Colonic mucosa (tissue), 4 donors: ENCODE measurements around the gene SUN1. TPM values are rescaled to one million over a fixed set of nuclear protein-coding genes. Genes with fewer than 3 reads are reported as not detected.

ENCODE experiments used
- DNase-seq: peaks from one replicate; pipeline ENCODE4 v3.0.0-alpha.2; 2020
- H3K27ac ChIP-seq: fragments of 200-600 bp; one replicate; pipeline ENCODE4 v1.8.0; 2021
- H3K27me3 ChIP-seq: fragments of 200-600 bp; one replicate; pipeline ENCODE4 v1.8.0; 2021
- H3K36me3 ChIP-seq: fragments of 200-600 bp; one replicate; pipeline ENCODE4 v1.8.0; 2021
- H3K4me1 ChIP-seq: fragments of 200-600 bp; one replicate; pipeline ENCODE4 v1.8.0; 2021; ENCODE audit warnings: mild to moderate bottlenecking
- H3K4me3 ChIP-seq: fragments of 200-600 bp; one replicate; pipeline ENCODE4 v1.8.0; 2021
- H3K9ac ChIP-seq, 2 donors: one replicate each; pipeline ENCODE4 v1.7.0; 2013; ENCODE audit warnings: control low read depth in 2 of 2, low read depth in 2 of 2, low read length in 2 of 2
- H3K9me3 ChIP-seq: fragments of 200-600 bp; one replicate; pipeline ENCODE4 v1.8.0; 2021
- intact Hi-C: fragments of 100-400 bp; cut with DNase I; formaldehyde crosslinking; loops from one replicate; pipeline ENCODE4 v1.14.1; 2022
- total RNA-seq, 2 donors: library from RNA; stranded (reverse); fragmentation: NEBNext Ultra II Directional in 1 of 2; extraction: Animal tissue kit (Norgen Biotek cat#: 25700) in 1 of 2; gene quantifications; one replicate each; pipeline ENCODE4 v1.2.1, GENCODE V29; 2021
- TF ChIP-seq, protein P1 (sequence below): fragments of 200-600 bp; IDR thresholded peaks from one replicate; pipeline ENCODE4 v1.8.0; 2022; ENCODE audit warnings: antibody characterized with exemption, mild to moderate bottlenecking
- donor health status: healthy.
- donor health status: DM: no; HTN: no; CAD: no.
- donor health status: DM: no; HTN: no; CAD: no.

The SUN1 gene
- total RNA-seq, 2 donors from 2014 or later: 122 to 158 TPM

- Histone ChIP-seq H3K4me1 (peaks cover 5% of the 10 kb centered on the region), H3K27me3 (no peaks in the 10 kb centered on the region), H3K36me3 (no peaks in the 10 kb centered on the region), H3K27ac (no peak overlapping the region), H3K9ac (no peak overlapping the region), H3K4me3 (no peak overlapping the region), H3K9me3 (no peaks in the 10 kb centered on the region)
- no peak for DNase-seq
- TF ChIP-seq, protein P1, sequence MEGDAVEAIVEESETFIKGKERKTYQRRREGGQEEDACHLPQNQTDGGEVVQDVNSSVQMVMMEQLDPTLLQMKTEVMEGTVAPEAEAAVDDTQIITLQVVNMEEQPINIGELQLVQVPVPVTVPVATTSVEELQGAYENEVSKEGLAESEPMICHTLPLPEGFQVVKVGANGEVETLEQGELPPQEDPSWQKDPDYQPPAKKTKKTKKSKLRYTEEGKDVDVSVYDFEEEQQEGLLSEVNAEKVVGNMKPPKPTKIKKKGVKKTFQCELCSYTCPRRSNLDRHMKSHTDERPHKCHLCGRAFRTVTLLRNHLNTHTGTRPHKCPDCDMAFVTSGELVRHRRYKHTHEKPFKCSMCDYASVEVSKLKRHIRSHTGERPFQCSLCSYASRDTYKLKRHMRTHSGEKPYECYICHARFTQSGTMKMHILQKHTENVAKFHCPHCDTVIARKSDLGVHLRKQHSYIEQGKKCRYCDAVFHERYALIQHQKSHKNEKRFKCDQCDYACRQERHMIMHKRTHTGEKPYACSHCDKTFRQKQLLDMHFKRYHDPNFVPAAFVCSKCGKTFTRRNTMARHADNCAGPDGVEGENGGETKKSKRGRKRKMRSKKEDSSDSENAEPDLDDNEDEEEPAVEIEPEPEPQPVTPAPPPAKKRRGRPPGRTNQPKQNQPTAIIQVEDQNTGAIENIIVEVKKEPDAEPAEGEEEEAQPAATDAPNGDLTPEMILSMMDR: no peak
- intact Hi-C loops: no loop called here
These were observed 48.2 kb downstream of the SUN1 start for GRCh38 chr7:880450-880849.

GRCh38 chr7:881441-882234 lies 49.4 kb downstream of the SUN1 start:
- Histone ChIP-seq H3K9me3 (no peaks in the 10 kb centered on the region), H3K4me1 (peaks cover 5% of the 10 kb centered on the region), H3K4me3 (no peak overlapping the region), H3K27ac (no peak overlapping the region), H3K36me3 (peaks cover 2% of the 10 kb centered on the region), H3K27me3 (no peaks in the 10 kb centered on the region), H3K9ac (no peak overlapping the region)
- DNase-seq: no peak
- intact Hi-C loops: no loop called here
- TF ChIP-seq, protein P1: no peak

- Histone ChIP-seq H3K4me1 (peaks cover 5% of the 10 kb centered on the region), H3K36me3 (peaks cover 5% of the 10 kb centered on the region), H3K27me3 (no peaks in the 10 kb centered on the region), H3K27ac (no peak overlapping the region), H3K4me3 (no peak overlapping the region), H3K9me3 (no peaks in the 10 kb centered on the region), H3K9ac (no peak overlapping the region)
- intact Hi-C loops: no loop called here
- TF ChIP-seq, protein P1: no peak
- no peak for DNase-seq
These were observed 50.2 kb downstream of the SUN1 start for GRCh38 chr7:882336-883035.

DNA sequence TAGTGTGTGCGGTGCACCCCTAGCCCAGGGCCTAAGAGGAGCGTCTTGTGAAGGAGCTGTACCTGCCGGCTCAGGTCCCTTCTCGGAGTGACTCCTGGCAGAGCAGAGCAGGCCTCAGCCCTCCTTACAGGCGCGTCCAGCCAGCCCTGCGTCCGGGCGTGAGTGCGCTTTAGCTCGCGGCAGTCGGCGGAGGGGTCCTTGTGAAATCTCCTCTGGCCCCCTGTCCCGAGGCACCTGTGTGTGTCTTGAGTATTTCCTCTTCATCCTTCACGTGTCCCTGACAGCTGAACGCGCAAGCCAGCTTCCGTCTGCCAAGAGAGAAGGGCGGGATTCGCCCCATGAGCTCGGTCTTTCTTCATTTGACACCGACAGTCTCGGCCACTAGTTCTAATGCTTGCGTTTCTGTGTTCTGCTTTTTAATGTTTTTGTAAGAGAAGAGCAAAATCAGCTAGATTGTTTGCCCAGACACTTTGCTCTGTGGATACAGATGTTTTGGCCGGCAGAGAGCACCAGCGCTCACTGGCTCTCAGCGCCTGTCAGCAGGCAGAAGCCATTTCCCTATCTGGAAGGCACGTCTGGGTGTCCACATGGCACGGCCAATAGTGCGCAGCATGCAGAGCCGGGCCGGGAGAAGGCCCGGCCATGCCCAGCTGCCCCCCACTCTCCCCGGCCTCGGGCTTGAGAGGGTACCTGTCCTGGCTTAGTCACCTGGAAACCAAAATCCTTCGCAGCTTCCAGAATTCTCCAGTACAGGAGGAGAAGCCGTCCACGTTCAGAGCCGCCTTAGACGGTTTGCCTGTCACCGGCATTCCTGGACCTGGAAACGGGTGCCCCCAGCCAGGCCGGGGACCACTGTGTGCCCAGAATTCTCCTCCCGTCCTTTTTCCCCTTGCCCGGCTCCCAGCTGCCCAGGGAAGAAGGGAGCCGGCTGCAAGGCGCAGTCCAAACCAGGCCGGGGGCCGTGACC lies 51.1 kb downstream of the SUN1 start:
- no peaks in the 10 kb centered on the region for H3K27me3 ChIP-seq
- no peak overlapping the region for H3K9ac ChIP-seq
- peaks cover 12% of the 10 kb centered on the region for H3K36me3 ChIP-seq
- H3K4me3 ChIP-seq: no peak overlapping the region
- TF ChIP-seq, protein P1: no peak
- H3K9me3 ChIP-seq: no peaks in the 10 kb centered on the region
- H3K27ac ChIP-seq: no peak overlapping the region
- intact Hi-C loops: no loop called here
- DNase-seq: no peak
- peaks cover 5% of the 10 kb centered on the region for H3K4me1 ChIP-seq
